GM23248 (cell line): ENCODE measurements around the gene RNF8.

Source experiments
- EZH2 ChIP-seq: fragments of 200-600 bp; sonication (generic); IDR thresholded peaks from 2 replicates; pipeline ENCODE4 v1.6.1; 2018; ENCODE audit warnings: antibody characterized with exemption, mild to moderate bottlenecking; ENCODE audit not compliant: insufficient read depth, poor library complexity, severe bottlenecking
- EZH2phosphoT487 ChIP-seq: fragments of 200-600 bp; sonication (generic); IDR thresholded peaks from 2 replicates; pipeline ENCODE4 v1.6.1; 2018; ENCODE audit warnings: antibody characterized with exemption, moderate library complexity, mild to moderate bottlenecking, low read depth; ENCODE audit not compliant: insufficient read depth

DNA sequence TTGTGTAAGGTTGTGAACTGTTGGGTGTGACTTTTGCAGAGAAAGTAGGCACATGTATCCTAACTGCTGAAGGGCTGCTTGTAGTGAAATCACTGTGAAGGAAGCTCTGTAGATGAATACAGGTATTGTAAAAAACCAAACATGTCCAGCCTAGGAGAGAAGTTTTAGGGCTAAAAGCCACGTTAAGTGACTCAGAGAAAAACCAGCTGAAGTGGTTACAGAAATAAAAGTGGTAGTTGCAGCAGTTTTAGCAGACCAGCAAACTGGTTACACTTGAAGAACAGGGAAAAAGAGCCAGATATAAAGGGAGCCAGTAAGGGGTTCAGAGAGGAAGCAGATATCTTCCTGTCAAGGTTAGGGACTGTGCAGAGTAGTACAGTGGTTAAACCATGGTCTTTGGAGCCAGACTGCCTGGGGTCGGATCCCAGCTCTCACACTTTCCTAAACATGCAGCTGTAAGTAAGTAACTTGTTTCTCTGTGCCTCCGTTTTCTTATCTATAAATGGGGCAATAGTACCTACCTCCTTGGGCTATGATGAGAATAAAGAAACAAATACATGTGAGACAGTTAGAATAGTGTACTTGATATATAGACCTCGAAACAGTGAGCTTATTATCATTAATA is 33.8 kb upstream of the RNF8 start:
- TF ChIP-seq EZH2: no peak
- no peak for TF ChIP-seq EZH2phosphoT487
